Uterus (tissue), 4 donors: ENCODE data around the gene PAX2. TPM values are rescaled to one million over a fixed set of nuclear protein-coding genes. Genes with fewer than 3 reads are reported as not detected.

Experiments used
- DNase-seq, 2 donors: peaks; one replicate each; pipeline ENCODE4 v3.0.0-alpha.2; 2019 to 2020
- H3K27ac ChIP-seq, 2 donors: fragments of 200-600 bp; sonication (generic); 1 replicate in 1 of 2; 2 replicates in 1 of 2; pipeline ENCODE4 v1.5.1; 2016 to 2018
- H3K27me3 ChIP-seq, 2 donors: fragments of 200-600 bp; sonication (generic); one replicate each; pipeline ENCODE4 v1.5.1; 2018 to 2019; ENCODE audit warnings: control low read depth in 1 of 2
- H3K36me3 ChIP-seq, 2 donors: fragments of 200-600 bp; sonication (generic); one replicate each; pipeline ENCODE4 v1.5.1; 2019; ENCODE audit warnings: control low read depth in 1 of 2
- H3K4me1 ChIP-seq, 2 donors: fragments of 200-600 bp; sonication (generic); one replicate each; pipeline ENCODE4 v1.5.1; 2018 to 2019; ENCODE audit warnings: control low read depth in 1 of 2
- H3K4me3 ChIP-seq, 2 donors: fragments of 200-600 bp; sonication (generic); 1 replicate in 1 of 2; 2 replicates in 1 of 2; pipeline ENCODE4 v1.5.1; 2018 to 2019; ENCODE audit warnings: mild to moderate bottlenecking in 1 of 2
- H3K9me3 ChIP-seq, 2 donors: fragments of 200-600 bp; sonication (generic); one replicate each; pipeline ENCODE4 v1.5.1; 2019; ENCODE audit warnings: control low read depth in 1 of 2
- POLR2A ChIP-seq, 2 donors: fragments of 450-650 bp; IDR thresholded peaks; one replicate each; pipeline ENCODE4 v1.6.1; 2016; ENCODE audit warnings: antibody characterized with exemption in 2 of 2, mild to moderate bottlenecking in 1 of 2, moderate library complexity in 1 of 2
- intact Hi-C: fragments of 100-400 bp; cut with DNase I; formaldehyde crosslinking; loops from one replicate; pipeline ENCODE4 v1.15.1; 2023; ENCODE audit warnings: low total_unique reads
- total RNA-seq, 4 donors: library from RNA; depleted of rRNA in 3 of 4; stranded (reverse); fragments of >200 nt in 3 of 4; gene quantifications; one replicate each; pipeline versions ENCODE4 v1.1.0 to v1.2.4, GENCODE V29; 2014 to 2023
- TF ChIP-seq, protein P1 (sequence below), 4 experiments: fragments of 200-600 bp in 2 of 4; fragments of 450-650 bp in 2 of 4; sonication (generic) in 2 of 4; IDR thresholded peaks; one replicate each; pipeline ENCODE4 v1.5.1; 2016 to 2019; ENCODE audit warnings: antibody characterized with exemption in 4 of 4, mild to moderate bottlenecking in 2 of 4, moderate library complexity in 1 of 4
- donor health status: DM: yes; HTN: yes; CAD: no.

PAX2 gene
- total RNA-seq, 4 donors from 2014 or later: 0.64 to 39.7 (median 21.3) TPM; not detected in 1

DNA sequence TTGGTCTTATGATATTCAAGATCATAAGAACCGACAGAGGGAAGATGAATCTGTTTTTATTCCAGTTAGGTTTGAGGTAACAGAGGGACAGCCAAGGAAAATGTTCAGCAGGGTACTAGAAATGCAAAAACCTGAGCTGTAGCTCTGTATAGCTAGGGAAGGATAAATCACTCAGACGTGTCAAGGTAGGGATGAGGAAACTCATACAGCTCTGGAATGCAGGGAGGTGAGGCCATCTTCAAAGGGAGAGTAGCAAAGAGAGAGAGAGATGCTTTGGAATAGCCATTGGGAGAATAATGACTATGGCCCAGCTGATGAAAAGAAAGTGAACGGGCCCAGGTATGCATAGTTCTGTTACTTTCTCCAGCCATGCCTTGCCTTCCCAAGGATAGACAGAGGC is 77.8 kb downstream of the PAX2 start:
- intact Hi-C loops: no loop called here
- Histone ChIP-seq H3K27me3 (peaks cover 24 to 45% of the 10 kb centered on the region in 2 donors), H3K36me3 (no peaks in the 10 kb centered on the region), H3K4me3 (no peak overlapping the region), H3K4me1 (peaks cover 0 to 19% of the 10 kb centered on the region in 2 donors), H3K27ac (no peak overlapping the region), H3K9me3 (no peaks in the 10 kb centered on the region)
- TF ChIP-seq, protein P1, sequence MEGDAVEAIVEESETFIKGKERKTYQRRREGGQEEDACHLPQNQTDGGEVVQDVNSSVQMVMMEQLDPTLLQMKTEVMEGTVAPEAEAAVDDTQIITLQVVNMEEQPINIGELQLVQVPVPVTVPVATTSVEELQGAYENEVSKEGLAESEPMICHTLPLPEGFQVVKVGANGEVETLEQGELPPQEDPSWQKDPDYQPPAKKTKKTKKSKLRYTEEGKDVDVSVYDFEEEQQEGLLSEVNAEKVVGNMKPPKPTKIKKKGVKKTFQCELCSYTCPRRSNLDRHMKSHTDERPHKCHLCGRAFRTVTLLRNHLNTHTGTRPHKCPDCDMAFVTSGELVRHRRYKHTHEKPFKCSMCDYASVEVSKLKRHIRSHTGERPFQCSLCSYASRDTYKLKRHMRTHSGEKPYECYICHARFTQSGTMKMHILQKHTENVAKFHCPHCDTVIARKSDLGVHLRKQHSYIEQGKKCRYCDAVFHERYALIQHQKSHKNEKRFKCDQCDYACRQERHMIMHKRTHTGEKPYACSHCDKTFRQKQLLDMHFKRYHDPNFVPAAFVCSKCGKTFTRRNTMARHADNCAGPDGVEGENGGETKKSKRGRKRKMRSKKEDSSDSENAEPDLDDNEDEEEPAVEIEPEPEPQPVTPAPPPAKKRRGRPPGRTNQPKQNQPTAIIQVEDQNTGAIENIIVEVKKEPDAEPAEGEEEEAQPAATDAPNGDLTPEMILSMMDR (IDR thresholded peaks at IDR 0.05): no peak
- no peak for TF ChIP-seq POLR2A (IDR thresholded peaks at IDR 0.05)
- no peak for DNase-seq

DNA sequence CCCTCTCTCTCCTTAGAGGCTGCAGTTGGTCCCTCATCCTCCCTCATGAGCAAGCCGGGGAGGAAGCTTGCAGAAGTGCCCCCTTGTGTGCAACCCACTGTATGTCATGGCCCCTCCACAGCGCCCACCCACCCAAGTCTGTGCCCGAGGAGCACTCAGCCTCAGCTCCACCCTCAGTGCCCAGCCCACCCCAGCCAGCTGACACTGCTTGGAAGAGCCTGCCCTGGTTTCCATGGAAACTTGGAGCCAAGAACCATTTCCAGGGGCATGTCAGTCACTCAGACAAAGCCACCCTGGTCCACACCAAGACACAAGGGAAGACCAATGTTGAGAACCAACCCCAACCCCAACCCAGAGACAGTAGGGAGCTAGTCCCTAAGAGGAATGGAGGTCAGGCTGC is 79.5 kb downstream of the PAX2 start:
- no peak for DNase-seq
- no peaks in the 10 kb centered on the region for H3K36me3 ChIP-seq
- no peak overlapping the region for H3K4me3 ChIP-seq
- peaks cover 28 to 54% of the 10 kb centered on the region in 2 donors for H3K27me3 ChIP-seq
- no peak overlapping the region for H3K27ac ChIP-seq
- no peaks in the 10 kb centered on the region for H3K9me3 ChIP-seq
- intact Hi-C loops: no loop called here
- peaks cover 0 to 28% of the 10 kb centered on the region in 2 donors for H3K4me1 ChIP-seq
- no peak for TF ChIP-seq POLR2A (IDR thresholded peaks at IDR 0.05)
- TF ChIP-seq, protein P1 (IDR thresholded peaks at IDR 0.05): no peak

DNA sequence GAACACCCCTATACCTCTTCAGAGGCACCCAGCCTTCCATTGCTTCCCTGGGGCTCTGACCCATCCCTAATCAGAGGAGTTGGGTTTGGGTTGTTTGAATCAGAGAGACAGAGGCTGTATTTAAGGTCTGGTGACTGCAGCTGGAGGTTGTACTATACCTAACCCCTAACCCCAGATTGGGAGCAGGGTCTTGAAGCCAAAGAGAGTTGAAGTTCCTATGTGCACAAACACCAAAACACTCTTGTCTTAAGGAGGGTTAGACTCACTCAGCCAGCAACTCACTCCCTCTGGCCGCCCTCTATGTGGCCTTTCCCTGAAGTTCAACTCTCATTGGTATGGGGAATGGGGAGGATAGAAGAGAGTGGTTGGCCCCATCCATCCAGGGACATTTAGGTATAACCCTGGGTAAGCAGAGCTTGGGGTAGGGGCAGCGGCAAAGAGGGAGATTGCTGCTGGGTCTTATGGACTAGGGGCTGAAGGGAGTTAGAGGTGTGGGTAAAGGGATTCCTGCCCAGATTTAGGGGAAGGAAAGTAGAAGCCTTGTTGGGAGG is 80.0 kb downstream of the PAX2 start:
- DNase-seq: no peak
- TF ChIP-seq, protein P1 (IDR thresholded peaks at IDR 0.05): no peak
- TF ChIP-seq POLR2A (IDR thresholded peaks at IDR 0.05): no peak
- H3K4me1 ChIP-seq: peaks cover 0 to 28% of the 10 kb centered on the region in 2 donors
- intact Hi-C loops: no loop called here
- no peak overlapping the region for H3K4me3 ChIP-seq
- no peak overlapping the region for H3K27ac ChIP-seq
- H3K27me3 ChIP-seq: peaks cover 31 to 60% of the 10 kb centered on the region in 2 donors
- no peaks in the 10 kb centered on the region for H3K36me3 ChIP-seq
- H3K9me3 ChIP-seq: no peaks in the 10 kb centered on the region

DNA sequence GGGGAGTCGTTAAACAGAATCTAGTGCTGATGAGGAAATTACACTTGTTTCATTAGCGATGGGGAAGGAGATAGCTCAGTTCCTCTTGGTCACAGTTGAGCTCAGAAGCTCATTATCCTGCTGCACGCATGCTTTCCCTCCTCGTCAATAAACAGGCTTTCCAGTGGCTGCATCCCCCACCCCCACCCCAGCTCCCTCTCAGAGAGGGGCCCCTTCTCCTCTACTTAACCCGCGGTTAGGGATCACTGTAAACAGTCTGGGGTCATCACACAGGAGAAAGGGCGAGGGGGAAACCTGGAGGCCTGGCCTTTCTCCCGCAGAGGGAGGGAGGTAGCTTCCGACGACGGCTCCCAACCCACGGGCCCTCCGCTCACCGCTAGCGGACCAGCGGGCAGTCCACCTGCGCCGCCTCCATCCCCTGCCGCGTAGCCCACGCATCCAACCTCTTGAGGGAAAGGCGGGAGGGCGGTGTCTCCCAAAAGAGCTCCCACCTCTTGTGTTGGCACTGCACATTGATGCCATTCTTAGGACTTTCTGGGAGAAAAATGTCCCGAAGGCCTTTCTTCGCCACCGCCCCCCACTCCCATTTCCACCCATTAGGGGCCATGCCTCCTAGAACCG is 80.8 kb downstream of the PAX2 start:
- no peaks in the 10 kb centered on the region for H3K9me3 ChIP-seq
- H3K27me3 ChIP-seq: peaks cover 31 to 59% of the 10 kb centered on the region in 2 donors
- no peak overlapping the region for H3K27ac ChIP-seq
- peaks cover 0 to 28% of the 10 kb centered on the region in 2 donors for H3K4me1 ChIP-seq
- H3K4me3 ChIP-seq: no peak overlapping the region
- intact Hi-C loops: no loop called here
- no peak for DNase-seq
- no peak for TF ChIP-seq POLR2A (IDR thresholded peaks at IDR 0.05)
- TF ChIP-seq, protein P1 (IDR thresholded peaks at IDR 0.05): no peak
- no peaks in the 10 kb centered on the region for H3K36me3 ChIP-seq

DNA sequence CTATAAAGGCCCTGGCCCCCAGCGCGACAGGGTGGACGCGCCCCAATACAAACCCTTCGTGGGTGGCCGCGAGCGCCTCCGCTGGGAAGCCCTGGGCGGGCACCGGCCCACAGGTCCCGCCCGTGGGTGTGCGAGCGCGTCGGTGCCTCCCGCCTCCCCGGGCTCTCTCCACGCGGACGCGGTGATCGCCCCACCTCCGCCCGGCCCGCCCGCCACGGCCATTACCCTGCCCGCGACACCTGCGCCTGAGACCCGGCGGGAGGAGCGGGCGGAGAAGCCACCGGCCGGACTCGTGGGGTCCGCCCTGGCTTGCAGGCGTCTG is 81.2 kb downstream of the PAX2 start:
- DNase-seq: no peak
- intact Hi-C loops: no loop called here
- Histone ChIP-seq H3K27me3 (peaks cover 31 to 55% of the 10 kb centered on the region in 2 donors), H3K4me1 (peaks cover 0 to 28% of the 10 kb centered on the region in 2 donors), H3K9me3 (no peaks in the 10 kb centered on the region), H3K4me3 (peak overlapping the region in 1 of 2 donors; percentile 34), H3K36me3 (no peaks in the 10 kb centered on the region), H3K27ac (no peak overlapping the region)
- TF ChIP-seq, protein P1 (IDR thresholded peaks at IDR 0.05): no peak
- no peak for TF ChIP-seq POLR2A (IDR thresholded peaks at IDR 0.05)
